SK-N-MC (cell line): ENCODE results near the gene SUFU.

ENCODE experiments used
- DNase-seq: peaks from one replicate; pipeline ENCODE4 v3.0.0-alpha.2; 2011; ENCODE audit warnings: low read depth, low spot score
- H3K27ac ChIP-seq: fragments of 200-600 bp; sonication (generic); 2 replicates; pipeline ENCODE4 v1.5.1; 2016; ENCODE audit warnings: mixed run types
- H3K36me3 ChIP-seq: fragments of 200-600 bp; sonication (generic); 2 replicates; pipeline ENCODE4 v1.6.1; 2017; ENCODE audit warnings: antibody characterized with exemption, low read length, mixed read lengths; ENCODE audit not compliant: insufficient read depth
- H3K4me3 ChIP-seq: fragments of 200-600 bp; sonication (generic); 2 replicates; pipeline ENCODE4 v1.5.1; 2016
- H3K9ac ChIP-seq: fragments of 200-600 bp; sonication (generic); 2 replicates; pipeline ENCODE4 v1.8.0; 2017; ENCODE audit warnings: mixed run types, mixed read lengths; ENCODE audit not compliant: insufficient read length
- H3K9me3 ChIP-seq: fragments of 200-600 bp; sonication (generic); 2 replicates; pipeline ENCODE4 v1.6.1; 2017; ENCODE audit warnings: low read depth, mild to moderate bottlenecking, antibody characterized with exemption, low read length, moderate library complexity, mixed read lengths
- EZH2 ChIP-seq: fragments of 200-600 bp; sonication (generic); IDR thresholded peaks from one replicate; pipeline ENCODE4 v1.6.1; 2017; ENCODE audit warnings: antibody characterized with exemption
- FOXP2 ChIP-seq: optimal IDR thresholded peaks from 2 replicates; pipeline ENCODE3; 2011; ENCODE audit warnings: mild to moderate bottlenecking, moderate library complexity; ENCODE audit not compliant: insufficient read depth; ENCODE audit errors: extremely low read length, control extremely low read depth
- POLR2AphosphoS5 ChIP-seq: IDR thresholded peaks from 2 replicates; pipeline ENCODE4 v1.6.1; 2012; ENCODE audit warnings: mild to moderate bottlenecking, low read depth, low read length, borderline replicate concordance

The SUFU gene

GRCh38 chr10:102651455-102652169 lies 147.8 kb downstream of the SUFU start:
- H3K9ac ChIP-seq = no peak overlapping the region
- TF ChIP-seq POLR2AphosphoS5 (no peak), EZH2 (no peak), FOXP2 (no peak)
- no peaks in the 10 kb centered on the region for H3K9me3 ChIP-seq
- no peak for DNase-seq
- no peak overlapping the region for H3K27ac ChIP-seq
- H3K36me3 ChIP-seq = no peaks in the 10 kb centered on the region
- H3K4me3 ChIP-seq = no peak overlapping the region

DNA sequence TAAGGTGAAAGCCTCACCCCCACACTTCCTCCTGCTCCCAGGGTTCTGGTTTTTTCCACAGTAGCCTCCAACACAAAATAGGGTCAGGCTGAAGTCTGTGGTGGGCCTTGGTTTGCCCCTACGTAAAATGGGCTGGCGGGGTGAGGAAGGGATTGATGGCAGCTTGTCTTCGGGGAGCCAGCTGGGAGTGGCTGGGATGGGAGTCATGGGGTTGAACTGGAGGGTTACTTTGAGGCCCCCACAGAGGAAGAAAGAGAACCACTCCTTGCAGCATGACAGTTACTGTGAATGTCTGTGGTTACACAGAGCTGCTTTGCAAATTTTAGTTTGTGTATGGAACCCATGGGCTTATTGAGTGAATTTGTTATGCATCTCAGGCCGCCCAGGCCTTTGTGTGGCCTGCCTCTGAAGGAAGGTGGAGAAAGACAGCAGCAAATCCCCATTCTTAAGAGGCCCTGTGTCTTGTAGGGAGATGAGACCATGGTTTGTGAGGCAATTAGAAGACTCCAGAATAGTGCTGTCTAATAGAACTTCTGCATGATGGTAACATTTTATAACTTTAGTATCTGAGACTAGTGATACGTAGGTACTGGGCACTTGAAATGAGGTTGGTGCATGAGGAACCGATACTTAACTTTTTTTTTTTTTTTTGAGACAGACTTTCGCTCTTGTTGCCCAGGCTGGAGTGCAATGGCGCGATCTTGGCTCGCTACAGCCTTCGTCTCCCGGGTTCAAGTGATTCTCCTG lies 148.6 kb downstream of the SUFU start:
- H3K4me3 ChIP-seq = no peak overlapping the region
- H3K36me3 ChIP-seq = no peaks in the 10 kb centered on the region
- H3K9me3 ChIP-seq = no peaks in the 10 kb centered on the region
- no peak for DNase-seq
- H3K27ac ChIP-seq = no peak overlapping the region
- TF ChIP-seq POLR2AphosphoS5 (no peak), FOXP2 (no peak), EZH2 (no peak)
- no peak overlapping the region for H3K9ac ChIP-seq

GRCh38 chr10:102653060-102653459 lies 149.3 kb downstream of the SUFU start:
- no peak for TF ChIP-seq POLR2AphosphoS5
- TF ChIP-seq FOXP2 = no peak
- no peak for TF ChIP-seq EZH2
- no peak for DNase-seq
- Histone ChIP-seq H3K27ac (no peak overlapping the region), H3K9ac (no peak overlapping the region), H3K9me3 (no peaks in the 10 kb centered on the region), H3K36me3 (no peaks in the 10 kb centered on the region), H3K4me3 (no peak overlapping the region)

- TF ChIP-seq POLR2AphosphoS5 (no peak), FOXP2 (no peak), EZH2 (no peak)
- DNase-seq = no peak
- Histone ChIP-seq H3K4me3 (no peak overlapping the region), H3K27ac (no peak overlapping the region), H3K9me3 (no peaks in the 10 kb centered on the region), H3K36me3 (no peaks in the 10 kb centered on the region), H3K9ac (no peak overlapping the region)
Measured at GRCh38 chr10:102654566-102654965, 150.8 kb downstream of the SUFU start.

- DNase-seq = no peak
- H3K9me3 ChIP-seq = no peaks in the 10 kb centered on the region
- H3K27ac ChIP-seq = no peak overlapping the region
- H3K4me3 ChIP-seq = no peak overlapping the region
- H3K36me3 ChIP-seq = no peaks in the 10 kb centered on the region
- TF ChIP-seq FOXP2 (no peak), EZH2 (no peak), POLR2AphosphoS5 (no peak)
- no peak overlapping the region for H3K9ac ChIP-seq
Measured at GRCh38 chr10:102654969-102655368, 151.2 kb downstream of the SUFU start.

DNA sequence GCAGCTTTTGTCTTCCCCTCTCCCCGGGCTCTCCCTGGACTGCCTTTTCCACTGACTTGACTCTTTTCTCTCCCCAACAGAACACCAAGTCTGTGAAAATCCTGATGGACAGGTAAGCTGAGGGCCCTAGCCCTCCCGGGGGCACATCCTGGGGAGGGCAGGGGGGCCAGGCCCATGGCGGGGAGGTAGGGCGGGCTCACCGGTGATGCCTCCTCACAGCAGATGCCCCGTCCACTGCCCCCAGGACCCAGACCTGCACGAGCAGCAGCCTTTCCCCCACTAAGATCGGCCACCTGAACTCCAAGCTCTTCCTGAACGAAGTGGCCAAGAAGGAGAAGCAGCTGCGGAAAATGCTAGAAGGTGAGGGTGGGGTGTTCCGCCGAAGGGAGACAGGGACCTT lies 152.3 kb downstream of the SUFU start:
- TF ChIP-seq POLR2AphosphoS5 (no peak), EZH2 (no peak), FOXP2 (no peak)
- H3K9ac ChIP-seq = no peak overlapping the region
- H3K4me3 ChIP-seq = no peak overlapping the region
- no peak for DNase-seq
- no peaks in the 10 kb centered on the region for H3K36me3 ChIP-seq
- H3K9me3 ChIP-seq = no peaks in the 10 kb centered on the region
- H3K27ac ChIP-seq = no peak overlapping the region

DNA sequence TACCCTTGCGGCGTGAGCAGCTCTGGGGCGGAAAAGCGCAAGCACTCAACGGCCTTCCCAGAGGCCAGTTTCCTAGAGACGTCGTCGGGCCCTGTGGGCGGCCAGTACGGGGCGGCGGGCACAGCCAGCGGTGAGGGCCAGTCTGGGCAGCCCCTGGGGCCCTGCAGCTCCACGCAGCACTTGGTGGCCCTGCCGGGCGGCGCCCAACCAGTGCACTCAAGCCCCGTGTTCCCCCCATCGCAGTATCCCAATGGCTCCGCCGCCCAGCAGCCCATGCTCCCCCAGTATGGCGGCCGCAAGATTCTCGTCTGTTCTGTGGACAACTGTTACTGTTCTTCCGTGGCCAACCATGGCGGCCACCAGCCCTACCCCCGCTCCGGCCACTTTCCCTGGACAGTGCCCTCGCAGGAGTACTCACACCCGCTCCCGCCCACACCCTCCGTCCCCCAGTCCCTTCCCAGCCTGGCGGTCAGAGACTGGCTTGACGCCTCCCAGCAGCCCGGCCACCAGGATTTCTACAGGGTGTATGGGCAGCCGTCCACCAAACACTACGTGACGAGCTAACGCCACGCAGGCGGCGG lies 153.1 kb downstream of the SUFU start:
- no peaks in the 10 kb centered on the region for H3K36me3 ChIP-seq
- no peaks in the 10 kb centered on the region for H3K9me3 ChIP-seq
- no peak for DNase-seq
- no peak overlapping the region for H3K9ac ChIP-seq
- H3K27ac ChIP-seq = no peak overlapping the region
- TF ChIP-seq POLR2AphosphoS5 (no peak), FOXP2 (no peak), EZH2 (no peak)
- no peak overlapping the region for H3K4me3 ChIP-seq

GRCh38 chr10:102657451-102657850 lies 153.7 kb downstream of the SUFU start:
- Histone ChIP-seq H3K36me3 (no peaks in the 10 kb centered on the region), H3K9me3 (no peaks in the 10 kb centered on the region), H3K27ac (no peak overlapping the region), H3K9ac (no peak overlapping the region), H3K4me3 (no peak overlapping the region)
- no peak for DNase-seq
- no peak for TF ChIP-seq FOXP2
- TF ChIP-seq EZH2 = no peak
- no peak for TF ChIP-seq POLR2AphosphoS5
